GM19239 (cell line): Measurements from ENCODE around the gene MRPS6.

Experiments
- DNase-seq: peaks from one replicate; pipeline ENCODE4 v3.0.0; 2011; ENCODE audit warnings: low spot score; ENCODE audit not compliant: insufficient read length
- FAIRE-seq: peaks from 2 replicates; lab custom pipeline; 2011; peaks lifted over from hg19 to GRCh38; lab: Jason Lieb, UNC

Gene MRPS6

GRCh38 chr21:34073032-34073748, at the start of gene MRPS6, which contains the start of gene SLC5A3:
TSS of gene MRPS6 (plus strand) at chr21:34073578. CDS start at chr21:34073701, 123 bp downstream.
TSS of gene SLC5A3 (plus strand) at chr21:34073578. CDS start at chr21:34095199, 21,621 bp downstream.
- peak; percentile 97 for DNase-seq
- FAIRE-seq, result peak; percentile 8

- FAIRE-seq, result no peak
- no peak for DNase-seq
These were observed 49.5 kb upstream of the MRPS6 start for GRCh38 chr21:34023691-34024373.

GRCh38 chr21:34024374-34024693, 49.0 kb upstream of the MRPS6 start:
- no peak for DNase-seq

GRCh38 chr21:34027721-34028461, 45.5 kb upstream of the MRPS6 start:
- DNase-seq (no peak), FAIRE-seq (no peak)

More at GRCh38 chr21:34024374-34024693, 49.0 kb upstream of the MRPS6 start:
- FAIRE-seq, result no peak

GRCh38 chr21:34029743-34030528, 43.4 kb upstream of the MRPS6 start:
- FAIRE-seq (peak; percentile 90), DNase-seq (no peak)

GRCh38 chr21:34031835-34032370, 41.5 kb upstream of the MRPS6 start:
- FAIRE-seq, result no peak
- no peak for DNase-seq

GRCh38 chr21:34034369-34035014, 38.9 kb upstream of the MRPS6 start:
- DNase-seq (no peak), FAIRE-seq (no peak)

GRCh38 chr21:34035619-34036354, 37.6 kb upstream of the MRPS6 start:
- no peak for DNase-seq
- no peak for FAIRE-seq

GRCh38 chr21:34037009-34037795, 36.2 kb upstream of the MRPS6 start:
- no peak for DNase-seq
- FAIRE-seq, result no peak

- FAIRE-seq, result no peak
These were observed 33.5 kb upstream of the MRPS6 start for GRCh38 chr21:34039678-34040382.

GRCh38 chr21:34042735-34043134, 30.6 kb upstream of the MRPS6 start:
- peak; percentile 44 for FAIRE-seq
- DNase-seq, result no peak

More at GRCh38 chr21:34039678-34040382, 33.5 kb upstream of the MRPS6 start:
- no peak for DNase-seq

- no peak for FAIRE-seq
- no peak for DNase-seq
These were observed 30.0 kb upstream of the MRPS6 start for GRCh38 chr21:34043333-34043732.

GRCh38 chr21:34046917-34047316, 26.5 kb upstream of the MRPS6 start:
- FAIRE-seq (peak; percentile 82), DNase-seq (no peak)

GRCh38 chr21:34047835-34048234, 25.5 kb upstream of the MRPS6 start:
- no peak for DNase-seq
- no peak for FAIRE-seq

- DNase-seq (no peak), FAIRE-seq (peak; percentile 66)
These were observed 21.2 kb upstream of the MRPS6 start for GRCh38 chr21:34052171-34052570.

- DNase-seq, result no peak
- no peak for FAIRE-seq
These were observed 19.1 kb upstream of the MRPS6 start for GRCh38 chr21:34054259-34054658.

- no peak for DNase-seq
- no peak for FAIRE-seq
These were observed 17.8 kb upstream of the MRPS6 start for GRCh38 chr21:34055615-34056014.
